SIG-M5 treated with dmso at 0.1 percent for 504 hours (cell line): ENCODE measurements around the gene FAM124A.

Experiments used
- DNase-seq: peaks from one replicate; lab custom pipeline; 2025; ENCODE audit not compliant: unreplicated experiment; lab: John Stamatoyannopoulos, UW

Gene FAM124A

DNA sequence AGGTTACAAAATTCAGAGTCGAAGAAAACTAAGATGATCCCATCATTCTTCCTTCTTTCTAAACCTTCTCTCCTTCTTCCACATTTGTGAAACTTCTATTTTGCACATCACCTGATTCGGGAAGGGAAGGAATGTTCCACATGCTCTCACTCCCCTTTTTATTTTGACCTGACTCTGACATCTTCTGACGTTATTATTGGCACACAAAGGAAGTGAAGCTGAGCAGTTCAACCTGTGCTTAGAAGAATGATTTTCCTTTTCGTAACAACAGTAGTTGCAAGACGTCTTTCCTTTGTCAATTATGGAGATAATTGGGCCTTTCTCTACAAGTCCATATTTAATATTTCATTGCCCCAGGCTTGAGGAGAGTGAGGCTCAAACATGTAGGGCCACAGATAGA is 18.0 kb downstream of the FAM124A start:
- DNase-seq: no peak

DNA sequence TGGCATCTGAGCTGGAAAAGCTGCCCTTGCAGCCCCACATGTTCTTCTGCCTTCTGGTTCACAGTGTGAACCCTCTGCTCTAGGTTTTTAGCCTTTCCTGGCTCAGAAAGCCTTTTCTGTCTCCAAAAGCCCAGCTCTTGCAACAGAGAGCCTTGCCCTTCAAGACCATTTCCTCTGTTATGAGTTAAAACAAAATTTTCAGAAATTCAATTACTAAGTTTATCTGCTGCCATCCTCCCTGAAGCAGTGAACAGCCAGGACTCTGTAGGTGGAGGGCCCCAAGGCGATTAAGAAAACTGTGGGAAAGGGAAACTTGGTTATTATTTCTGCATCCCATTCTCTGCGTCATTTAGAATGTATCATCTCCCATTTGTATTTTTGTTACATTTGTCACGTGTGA is 18.8 kb downstream of the FAM124A start:
- DNase-seq: no peak

DNA sequence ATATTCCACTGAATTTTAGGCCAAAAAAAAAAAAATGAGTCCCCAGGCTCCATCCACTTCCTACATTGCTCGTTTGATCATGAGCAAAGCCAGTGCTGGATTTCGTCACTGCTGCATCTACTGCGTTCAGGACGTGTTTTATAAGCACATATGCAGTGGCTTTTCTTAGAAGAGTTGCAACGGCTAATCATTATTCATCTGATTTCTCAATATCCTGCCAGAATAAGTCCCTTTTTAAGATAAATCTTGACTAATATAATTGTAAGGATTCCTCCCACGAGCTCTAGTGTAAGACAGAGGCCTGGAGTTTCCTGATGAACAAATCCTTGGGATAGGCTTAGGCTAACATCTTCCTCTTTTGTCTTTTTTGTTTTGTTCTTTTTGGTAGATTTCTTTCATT is 19.5 kb downstream of the FAM124A start:
- DNase-seq: peak; percentile 73

DNA sequence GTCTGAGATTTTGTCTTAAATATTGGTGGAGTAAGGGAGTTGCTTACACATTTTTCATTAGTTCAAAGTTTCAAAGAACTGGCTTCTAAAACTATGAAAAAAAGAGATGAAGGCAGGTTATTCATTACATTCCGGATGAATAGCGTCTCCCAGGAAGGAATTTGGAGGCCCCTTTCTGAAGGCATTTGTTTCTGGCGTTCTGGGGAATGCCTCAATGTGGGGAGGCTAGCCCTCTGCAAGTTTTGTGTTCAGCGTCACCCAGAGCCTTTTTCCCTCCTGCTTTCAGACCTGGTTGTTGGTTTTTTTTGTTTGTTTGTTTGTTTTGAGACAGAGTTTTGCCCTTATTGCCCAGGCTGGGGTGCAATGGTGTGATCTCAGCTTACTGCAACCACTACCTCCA is 21.0 kb downstream of the FAM124A start:
- no peak for DNase-seq

DNA sequence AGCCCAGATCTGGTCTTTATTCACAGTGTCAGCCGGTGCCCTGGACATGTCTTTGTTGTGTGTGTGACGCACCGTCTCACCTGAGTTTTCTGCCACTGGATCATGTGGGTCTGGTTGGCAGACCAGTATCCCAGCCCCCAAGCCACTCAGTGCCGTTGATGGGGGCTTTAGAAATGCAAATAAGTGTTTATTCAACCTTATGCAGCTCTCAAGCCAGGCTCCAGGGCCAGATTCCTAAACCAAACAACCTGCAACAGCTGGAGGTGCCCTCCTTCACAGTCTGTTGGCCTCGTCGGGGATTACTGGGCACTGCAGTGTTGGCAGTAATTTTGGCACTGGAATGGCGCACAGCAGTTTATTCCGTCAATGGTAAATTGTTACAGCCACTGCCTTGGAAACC is 21.6 kb downstream of the FAM124A start:
- DNase-seq: no peak

DNA sequence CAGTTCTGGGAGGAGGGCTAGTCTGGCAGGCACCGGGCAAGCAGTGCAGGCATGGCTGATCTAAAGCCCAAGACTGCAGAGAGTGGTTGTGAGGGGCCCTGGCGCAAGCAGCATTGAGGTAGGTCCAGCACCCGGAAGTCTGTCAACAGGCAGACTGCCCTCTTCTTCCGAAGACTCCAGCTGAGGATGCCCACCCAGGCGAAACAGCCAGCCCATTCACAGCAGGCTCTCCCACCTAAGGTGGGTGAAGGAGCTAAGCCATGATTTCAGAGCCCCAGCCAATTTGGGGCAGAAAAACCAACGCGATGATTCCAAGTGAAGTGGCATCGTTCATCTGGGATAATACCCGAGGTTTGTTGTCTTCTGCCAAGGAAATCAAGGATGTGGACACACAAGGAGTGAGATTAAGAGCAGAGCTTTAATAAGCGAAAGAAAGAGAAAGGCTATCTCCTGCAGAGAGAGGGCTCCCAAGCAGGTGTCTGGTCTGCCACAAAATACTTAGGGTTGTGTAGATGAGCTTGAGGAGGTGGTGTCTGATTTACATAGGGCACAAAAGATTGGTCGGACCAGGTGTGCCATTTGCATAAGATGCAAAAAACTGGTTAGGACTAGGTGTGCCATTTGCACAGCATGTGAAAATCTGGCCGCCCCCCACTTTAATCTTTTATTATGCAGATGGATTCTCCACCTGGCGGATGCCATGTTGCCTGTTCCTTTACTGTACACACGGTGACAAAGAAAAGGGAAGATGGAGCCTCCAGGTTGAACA is 22.6 kb downstream of the FAM124A start:
- no peak for DNase-seq

DNA sequence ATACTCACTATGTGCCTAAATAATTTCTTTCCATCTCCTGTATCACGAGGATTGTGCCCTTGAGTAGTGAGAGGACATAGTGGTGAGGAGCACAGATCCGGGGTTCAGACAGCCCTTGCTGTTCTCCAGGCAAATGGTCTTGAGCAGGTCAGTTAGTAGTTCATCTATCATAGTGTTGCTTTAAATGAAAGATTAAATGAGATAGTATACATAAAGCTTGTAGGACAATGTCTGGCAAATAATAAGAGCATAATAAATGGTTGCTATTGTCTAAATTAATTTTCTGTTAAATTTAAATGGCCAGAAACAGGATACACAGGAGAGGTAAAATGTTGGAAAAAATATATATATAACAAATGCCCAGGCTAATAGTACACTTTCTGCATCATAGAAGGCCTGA is 23.4 kb downstream of the FAM124A start:
- no peak for DNase-seq

DNA sequence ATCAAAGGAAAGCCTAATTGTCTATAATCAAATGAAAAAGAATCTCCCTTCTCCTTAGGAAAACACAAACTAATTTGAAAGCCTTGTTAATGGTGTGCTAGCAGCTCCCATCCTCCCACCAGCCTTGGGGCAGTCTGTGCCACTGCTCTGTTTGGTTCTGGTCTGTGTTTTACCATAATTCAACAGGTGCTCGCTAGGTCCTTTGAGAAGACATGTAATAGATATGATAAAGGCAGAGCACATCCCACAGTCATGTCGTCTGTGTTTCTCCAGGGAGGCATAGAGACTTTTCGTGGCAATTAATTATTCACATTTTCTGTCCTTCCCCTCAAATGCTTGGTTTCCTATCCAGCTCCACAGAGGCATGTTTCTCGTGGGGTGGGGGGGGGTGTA is 23.8 kb downstream of the FAM124A start:
- DNase-seq: no peak

DNA sequence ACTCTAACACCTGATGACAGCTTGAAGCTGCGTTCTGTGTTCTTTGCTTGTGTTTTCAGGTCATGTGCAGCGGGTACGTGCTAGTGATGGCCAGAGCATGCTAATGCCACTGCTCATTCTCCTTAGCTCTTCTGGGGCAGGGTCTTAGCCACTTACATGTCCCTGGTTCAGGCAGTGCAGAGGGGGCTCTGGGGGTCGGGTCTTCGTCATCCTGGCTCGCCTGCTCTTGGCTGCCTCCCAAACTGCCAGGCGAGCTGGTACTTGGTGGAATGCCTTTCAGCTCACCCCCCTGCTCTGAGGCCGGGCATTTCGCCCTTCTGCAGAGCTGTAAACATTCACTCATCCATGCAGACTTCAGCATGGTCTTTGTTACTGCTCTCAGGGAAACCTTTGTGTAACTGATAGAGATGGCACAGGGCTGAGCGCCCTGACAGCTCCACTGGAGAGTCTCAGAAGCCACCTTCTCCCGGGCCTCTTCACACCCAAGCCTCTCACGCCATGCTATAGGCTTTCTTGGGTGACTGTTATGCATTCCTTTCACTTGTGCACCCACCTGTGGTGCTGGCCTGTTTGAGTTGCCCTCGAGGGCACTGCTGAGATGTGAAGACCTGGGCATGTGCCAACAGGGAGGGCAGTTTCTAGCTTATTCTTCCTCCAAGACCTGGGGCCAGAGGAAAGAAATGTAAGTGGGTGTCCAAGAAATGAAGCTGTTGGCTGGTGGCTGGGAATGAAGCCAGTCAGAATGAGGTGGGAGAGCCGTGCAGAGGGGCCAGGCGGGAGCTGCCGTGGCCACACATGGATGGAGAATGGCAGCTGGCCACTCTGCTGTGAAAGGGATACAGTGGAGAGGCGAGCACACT is 24.4 kb downstream of the FAM124A start:
- no peak for DNase-seq

DNA sequence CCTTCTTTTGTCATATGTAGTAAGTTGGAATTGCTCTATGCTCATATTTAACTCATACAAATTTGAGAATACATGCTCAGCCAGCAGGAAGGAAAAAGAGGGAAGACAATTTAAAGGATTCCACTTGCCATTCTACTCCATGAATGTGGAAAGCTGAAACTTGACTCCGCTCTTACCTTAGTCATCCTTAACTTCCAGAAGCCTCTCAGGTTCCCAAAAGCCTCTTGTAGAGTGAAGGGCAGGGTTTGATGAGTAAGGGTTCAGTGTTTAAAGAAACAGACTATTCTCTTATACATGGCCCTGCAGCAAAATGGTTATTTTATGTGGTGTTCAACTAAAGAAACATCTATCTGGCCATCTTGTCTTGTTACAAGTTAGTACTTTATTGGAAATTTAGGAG is 27.1 kb downstream of the FAM124A start:
- DNase-seq: no peak

DNA sequence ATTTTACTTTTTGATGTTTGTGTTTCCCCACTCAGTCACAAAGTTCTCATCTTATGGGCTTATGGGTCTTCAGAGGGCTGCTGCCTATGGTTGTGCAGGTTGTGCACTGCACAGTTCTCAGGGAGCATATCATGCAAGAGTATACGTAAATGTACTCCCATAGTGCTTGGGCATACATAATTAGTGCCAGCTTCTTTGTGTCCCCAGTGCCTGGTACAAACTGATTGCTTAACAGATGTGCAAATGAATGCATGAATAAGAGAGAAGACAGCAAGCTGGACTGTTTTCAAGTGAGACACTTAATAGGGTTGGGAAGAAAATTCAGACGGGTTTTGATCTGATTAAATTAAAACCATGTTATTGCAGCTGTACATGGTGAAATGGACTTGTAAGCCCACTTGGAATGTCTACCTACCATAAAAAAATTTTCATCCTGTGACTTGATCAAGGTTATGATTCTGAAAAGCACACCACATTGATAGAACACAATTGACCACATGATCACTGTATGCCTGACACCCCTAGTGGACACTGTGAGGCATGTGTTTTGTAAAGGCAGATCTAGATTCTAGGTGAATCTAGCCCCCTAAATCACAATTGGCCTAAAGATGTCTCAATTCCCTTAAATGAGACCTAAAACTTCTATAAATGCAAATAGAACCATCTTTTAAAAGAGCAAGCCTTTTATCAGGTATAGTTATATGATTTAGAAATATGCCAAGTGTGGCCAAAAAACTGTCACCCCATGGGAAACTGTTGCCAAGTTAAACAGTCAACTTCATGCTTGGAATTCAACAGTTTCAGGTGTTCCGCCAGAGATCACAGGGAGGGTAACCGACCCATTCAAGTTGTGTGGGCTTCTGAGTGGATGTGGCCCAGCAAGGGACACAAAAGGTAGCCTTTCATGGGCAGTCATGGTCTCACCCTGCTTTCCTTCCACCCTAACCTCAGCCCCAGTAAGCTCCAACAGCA is 27.9 kb downstream of the FAM124A start:
- DNase-seq: peak; percentile 22

DNA sequence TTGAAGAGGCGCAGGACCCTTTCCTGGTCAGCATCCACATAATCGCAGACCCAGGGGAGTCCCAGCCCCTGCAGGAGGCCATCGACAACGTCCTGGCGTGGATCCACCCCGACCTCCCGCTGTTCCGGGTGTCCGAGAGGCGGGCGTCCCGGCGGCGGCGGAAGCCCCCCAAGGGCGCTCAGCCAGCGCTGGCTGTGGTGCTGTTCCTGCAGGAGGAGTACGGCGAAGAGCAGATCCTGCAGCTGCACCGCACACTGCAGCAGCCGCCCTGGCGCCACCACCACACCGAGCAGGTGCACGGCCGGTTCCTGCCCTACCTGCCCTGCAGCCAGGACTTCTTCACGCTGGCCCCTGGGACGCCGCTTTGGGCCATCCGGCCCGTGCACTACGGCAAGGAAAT is 29.3 kb downstream of the FAM124A start:
- DNase-seq: no peak

DNA sequence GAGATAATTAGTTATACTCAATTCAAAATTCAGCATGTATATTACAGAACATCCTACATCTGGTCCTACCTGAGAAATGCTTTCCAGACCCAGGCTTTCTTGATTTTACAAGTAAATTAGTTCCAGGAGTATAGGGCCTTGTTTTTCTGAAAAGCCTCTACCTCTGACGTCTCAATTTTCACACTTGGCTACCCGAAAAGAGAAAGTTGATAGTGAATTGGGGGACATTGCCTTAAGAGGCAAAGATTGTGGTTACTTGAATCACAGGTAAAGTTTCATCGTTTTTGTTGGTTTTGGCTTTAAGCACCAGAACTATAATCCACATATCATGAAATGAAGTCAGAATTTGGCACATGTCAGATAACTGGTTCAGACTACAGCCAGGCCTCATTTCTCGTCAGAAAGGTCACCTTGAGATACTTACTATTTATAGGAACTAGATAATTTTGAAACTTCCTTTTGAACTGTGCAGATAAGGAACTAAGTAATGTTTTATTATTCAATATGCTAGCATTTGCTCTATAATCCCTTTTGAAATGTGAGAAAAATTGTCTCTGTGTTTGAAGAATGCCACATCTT is 30.8 kb downstream of the FAM124A start:
- DNase-seq: no peak

DNA sequence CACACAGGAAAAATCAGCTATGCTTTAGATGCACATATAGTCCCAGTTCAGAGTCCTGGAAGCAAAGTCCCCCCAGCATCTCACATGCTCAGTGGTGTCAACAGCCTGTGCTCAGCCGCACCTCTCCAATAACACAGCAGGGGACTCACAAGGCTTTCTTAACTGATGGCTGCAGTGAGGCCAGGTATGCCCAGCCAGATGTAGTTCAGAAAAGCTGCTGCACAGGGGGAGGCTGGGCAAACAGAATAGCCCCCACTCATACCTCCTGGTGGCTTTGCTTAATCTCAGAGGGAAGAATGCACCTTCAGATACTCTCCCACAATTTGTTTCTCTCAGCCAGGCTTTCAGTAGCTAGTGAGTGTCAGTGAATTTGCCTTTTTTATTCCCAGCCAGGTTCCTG is 33.4 kb downstream of the FAM124A start:
- no peak for DNase-seq

DNA sequence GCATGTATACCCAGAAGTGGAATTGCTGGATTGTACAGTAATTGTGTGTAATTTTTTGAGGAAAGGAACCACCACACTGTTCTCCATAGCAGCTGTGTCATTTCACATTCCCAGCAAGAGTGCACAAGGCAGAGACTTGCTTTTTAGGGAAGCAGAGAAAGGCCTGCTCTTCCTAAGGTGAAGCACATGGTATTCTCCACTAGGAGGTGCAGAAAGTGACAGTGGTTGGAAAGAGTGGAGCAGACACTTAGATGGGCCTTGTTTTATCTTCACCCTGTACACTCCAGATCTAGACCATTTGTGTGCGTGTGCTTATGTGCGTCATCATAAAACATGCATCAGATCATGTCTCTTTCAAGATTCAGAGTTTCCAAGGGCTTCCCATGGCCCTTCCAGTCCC is 35.0 kb downstream of the FAM124A start:
- DNase-seq: no peak

DNA sequence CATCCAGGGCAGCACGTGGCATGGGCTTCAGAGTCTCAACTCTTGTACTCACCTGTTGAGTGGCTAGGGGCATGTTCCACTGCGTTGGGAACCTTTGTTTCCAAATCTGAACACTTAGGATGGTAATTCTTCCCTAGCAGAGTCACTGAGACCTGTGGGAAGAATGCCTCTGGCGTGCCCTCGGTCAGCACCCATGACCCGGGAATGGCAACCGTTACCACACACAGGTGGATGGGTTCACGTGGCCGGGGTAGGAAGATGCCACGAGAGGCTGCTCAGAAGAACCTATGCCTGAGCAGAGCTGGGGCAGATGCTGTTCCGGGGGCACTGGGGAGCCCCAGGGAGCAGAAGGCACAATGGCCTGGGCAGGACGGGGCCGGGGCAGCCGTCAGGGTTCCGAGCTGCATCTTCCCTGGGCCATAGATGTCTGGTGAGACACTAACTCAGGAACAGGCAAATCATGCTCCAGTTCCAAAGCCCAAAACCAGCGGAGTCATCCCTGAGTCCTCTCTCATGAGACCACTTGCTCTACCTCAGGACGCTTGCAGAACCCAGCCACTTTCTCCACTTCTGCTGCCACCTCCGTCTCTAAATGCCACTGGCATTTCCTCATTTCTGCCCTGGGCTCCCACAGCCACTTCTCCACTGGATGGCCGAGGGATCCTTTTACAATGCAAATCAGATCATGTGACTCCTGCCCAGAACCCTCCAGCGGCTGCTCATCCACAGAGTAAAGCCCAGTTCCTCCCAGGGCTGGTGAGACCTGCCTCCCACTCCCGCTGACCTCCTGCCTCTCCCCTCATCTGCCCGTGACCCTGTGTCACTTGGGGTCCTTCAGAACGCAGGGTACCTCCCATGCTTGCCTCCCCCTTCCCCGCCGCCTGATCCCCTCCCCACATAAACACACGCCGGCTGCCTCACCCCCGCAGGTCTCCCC is 36.7 kb downstream of the FAM124A start:
- peak; percentile 14 for DNase-seq

DNA sequence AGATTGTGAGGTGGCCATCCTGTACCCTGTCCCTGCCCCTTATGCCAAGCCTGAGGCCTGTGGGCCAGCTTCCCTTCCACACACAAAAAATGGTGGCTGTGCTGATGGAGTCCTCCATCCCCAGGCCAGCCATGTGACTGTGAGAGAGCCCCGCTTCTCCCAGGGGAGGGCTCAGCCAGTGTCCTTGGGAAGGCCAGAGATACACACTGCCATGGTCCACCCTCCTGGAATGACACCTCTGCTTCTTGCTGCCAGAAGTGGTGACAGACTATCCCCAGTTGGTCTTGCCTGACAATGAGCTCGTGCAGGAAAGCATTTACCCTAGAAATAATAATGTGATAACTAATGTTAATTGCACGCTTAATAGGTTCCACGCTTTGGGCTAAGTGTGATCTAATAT is 38.0 kb downstream of the FAM124A start:
- no peak for DNase-seq

DNA sequence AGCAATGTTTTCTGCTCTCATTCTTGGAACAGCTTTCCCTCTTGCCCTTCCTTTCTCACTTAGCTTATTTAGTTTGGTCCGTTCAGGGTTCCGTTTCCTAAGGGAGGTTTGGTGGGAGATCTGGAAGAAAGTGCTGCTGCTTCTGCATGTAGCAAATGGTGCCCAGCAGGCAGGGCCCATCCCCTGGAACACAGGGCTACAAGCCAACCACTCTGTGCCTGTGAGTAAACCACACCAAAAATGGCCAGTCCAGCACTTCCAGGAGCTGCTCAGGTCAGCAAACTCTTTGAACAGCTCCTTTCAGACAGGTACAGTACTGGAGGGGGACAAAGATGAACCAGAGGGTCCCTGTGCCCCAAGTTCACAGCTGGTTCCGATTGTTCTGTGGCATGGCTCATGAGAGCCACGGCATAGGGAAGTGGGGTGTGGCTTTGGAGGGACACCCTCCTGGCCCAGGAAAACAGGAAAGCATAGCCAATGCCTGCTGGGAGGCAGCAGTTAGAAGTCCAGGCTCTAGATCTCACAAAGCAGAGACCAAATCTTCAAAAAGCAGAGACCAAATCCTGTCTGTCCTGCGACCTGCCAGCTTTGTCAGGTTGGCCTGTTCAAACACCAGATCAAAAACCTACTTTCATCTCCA is 39.5 kb downstream of the FAM124A start:
- no peak for DNase-seq

DNA sequence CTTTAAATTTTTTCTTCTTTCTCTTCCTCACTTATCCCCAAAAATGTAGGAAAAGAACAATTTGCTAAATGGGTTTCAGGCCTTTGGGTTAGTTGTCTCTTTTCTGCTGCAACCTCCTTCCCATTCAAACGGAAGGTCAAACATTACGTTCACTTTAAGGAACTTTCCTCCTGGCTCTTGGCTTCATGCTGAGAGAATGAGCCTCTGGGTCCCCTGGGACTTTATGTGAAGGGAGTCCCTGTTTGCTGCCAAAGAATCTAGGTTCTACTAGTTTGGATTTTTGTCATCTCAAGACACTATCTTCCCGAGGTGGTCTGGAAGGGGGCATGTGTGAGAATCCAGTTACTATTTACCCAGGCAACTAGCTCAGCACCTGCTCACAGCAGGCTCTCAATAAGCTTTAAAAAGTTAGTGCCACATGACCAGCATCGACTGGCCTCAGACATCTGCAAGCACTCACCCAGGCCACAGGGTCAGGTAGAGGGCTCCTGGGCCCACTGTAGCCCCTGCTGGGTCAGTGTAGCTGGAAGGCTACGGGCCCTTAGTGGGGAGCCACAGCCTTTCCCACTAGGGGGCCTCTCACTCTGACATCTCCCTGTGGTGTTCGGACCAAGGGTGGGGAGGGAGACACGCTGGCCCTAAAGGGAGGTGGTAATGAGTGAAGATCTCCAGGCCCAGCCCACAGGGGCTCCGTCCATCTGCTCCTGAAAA is 40.5 kb downstream of the FAM124A start:
- DNase-seq: no peak
